ENCODE measurements around the gene TMC8. TPM values are rescaled to one million over a fixed set of nuclear protein-coding genes. Genes with fewer than 3 reads are reported as not detected.

Gene TMC8
- total and polyA plus RNA-seq, 2 donors (not counting 3 experiments of a cell fraction or from before 2014, with no cell fraction given), result 0.07 to 1.3 TPM

GRCh38 chr17:78111016-78111726 is 19.4 kb upstream of the TMC8 start:
- no peak overlapping the region for H2AFZ ChIP-seq (ENCODE audit: low read depth, low read length)
- no peaks in the 10 kb centered on the region for H3K4me1 ChIP-seq (ENCODE audit: control insufficient read depth, extremely low read depth, insufficient read depth, low read length)
- no peaks in the 10 kb centered on the region for H3K27me3 ChIP-seq (ENCODE audit: control insufficient read depth in 2 of 2, insufficient read depth in 2 of 2, low read length in 2 of 2)
- no peaks in the 10 kb centered on the region for H4K20me1 ChIP-seq (replicated peaks; ENCODE audit: control insufficient read depth, extremely low read depth, insufficient read depth, low read length)
- no peak overlapping the region for H3K4me2 ChIP-seq (ENCODE audit: insufficient read depth, low read length)
- H3K9me1 ChIP-seq (replicated peaks; ENCODE audit: control insufficient read depth, extremely low read depth, insufficient read depth, low read length), result no peaks in the 10 kb centered on the region
- H3K9me3 ChIP-seq (replicated peaks; ENCODE audit: control insufficient read depth, insufficient read depth, low read length), result no peaks in the 10 kb centered on the region
- DNase-seq (ENCODE audit: low read depth, low spot score) (no peak), FAIRE-seq (no peak)
- ChIA-PET CTCF (interaction anchor here (1.1 to 3.7 kb wide), 6 partner anchors 24 to 140 kb away, joined by 3 to 14 read pairs (median 6); no protein-coding TSS in a partner anchor), POLR2A (no interaction called here)
- no peak overlapping the region for H3K27ac ChIP-seq (ENCODE audit: insufficient read depth, low read depth, low read length)
- intact Hi-C loops (cut with micrococcal nuclease), result no loop called here
- no peak for TF ChIP-seq GATA2 (IDR thresholded peaks at IDR 0.05; ENCODE audit: insufficient read depth, insufficient read length, low read depth, low read length)
- TF ChIP-seq MAX (IDR thresholded peaks at IDR 0.05; ENCODE audit: insufficient read depth, insufficient read length), result no peak
- no peak for TF ChIP-seq MYC (IDR thresholded peaks at IDR 0.05; ENCODE audit: low read depth, low read length)
- TF ChIP-seq EZH2 (IDR thresholded peaks at IDR 0.05; ENCODE audit: borderline replicate concordance, low read depth, low read length, severe bottlenecking), result no peak
- TF ChIP-seq POLR2A (IDR thresholded peaks at IDR 0.05; ENCODE audit: low read depth, low read length), result no peak
- no peak for TF ChIP-seq CTCF (IDR thresholded peaks at IDR 0.05; ENCODE audit: extremely low read depth in 1 of 2, insufficient read depth in 1 of 2, low read depth in 1 of 2, low read length in 2 of 2)
- no peak for TF ChIP-seq POLR2AphosphoS5 (IDR thresholded peaks at IDR 0.05; ENCODE audit: insufficient read depth, low read depth, low read length)
- TF ChIP-seq JUN (IDR thresholded peaks at IDR 0.05; ENCODE audit: borderline replicate concordance, insufficient read depth, insufficient read length, low read depth), result no peak
- no peak for TF ChIP-seq FOS (IDR thresholded peaks at IDR 0.05; ENCODE audit: borderline replicate concordance, insufficient read depth, low read length)
- H3K79me2 ChIP-seq (ENCODE audit: control insufficient read depth, insufficient read depth, low read length), result no peaks in the 10 kb centered on the region
- no TSS peak for BruUV-seq (replicated peaks)
- dilution Hi-C loops (cut with MboI; ENCODE audit: extremely low pct_ligation_motif_present, low sequenced_read_pairs), result no loop called here
- H3K9ac ChIP-seq (replicated peaks; ENCODE audit: extremely low read depth, insufficient read depth, low read length), result no peak overlapping the region
- peaks cover 0 to 6% of the 10 kb centered on the region in 2 experiments for H3K36me3 ChIP-seq (ENCODE audit: control insufficient read depth in 2 of 2, extremely low read depth in 1 of 2, insufficient read depth in 2 of 2, low read length in 2 of 2)
- H3K4me3 ChIP-seq (replicated peaks in 1 of 3; ENCODE audit: insufficient read depth in 1 of 3, low read depth in 1 of 3, low read length in 3 of 3), result no peak overlapping the region
